ENCODE data around the gene ARHGEF4.
A peak's percentile ranks its signal among the peaks of the same experiment; 100 is the strongest.

Gene ARHGEF4

DNA sequence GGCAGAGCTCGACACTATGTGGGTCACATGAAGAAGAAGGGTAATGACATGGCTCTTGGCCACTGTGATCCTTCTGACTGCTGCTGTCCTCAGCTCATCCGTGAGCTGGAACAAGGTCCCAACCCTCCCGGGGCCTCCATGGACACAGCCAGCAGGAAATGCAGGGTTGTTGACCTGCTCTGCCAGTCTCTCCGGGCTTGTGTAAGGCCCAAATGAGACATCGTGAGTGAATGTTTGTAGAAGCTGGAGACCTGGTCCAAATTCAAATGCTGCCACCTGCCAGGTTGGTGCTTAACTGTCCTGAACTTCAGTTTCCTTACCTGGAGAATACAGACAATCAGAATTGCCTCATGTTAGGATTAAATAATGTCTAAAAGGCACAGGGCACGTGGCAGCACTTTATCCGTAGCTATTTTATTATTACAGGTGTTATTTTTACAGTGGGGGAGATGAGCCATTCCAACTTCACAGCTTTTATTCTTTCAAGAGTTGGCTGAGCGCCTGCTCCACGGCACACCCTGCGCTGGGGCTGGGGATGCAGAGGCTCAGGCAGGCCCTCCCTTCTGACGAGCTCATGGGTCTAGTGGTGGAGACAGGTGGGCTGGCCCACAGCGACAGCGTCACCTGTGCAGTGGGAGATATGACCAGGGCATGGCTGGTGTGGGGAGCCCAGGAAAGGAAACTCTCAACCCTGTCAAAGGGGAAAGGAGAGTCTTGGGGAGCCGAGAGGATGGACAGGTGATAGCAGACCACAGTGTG is 15.1 kb downstream of the ARHGEF4 start:
- no peak for DNase-seq (ENCODE audit: low read depth)

DNA sequence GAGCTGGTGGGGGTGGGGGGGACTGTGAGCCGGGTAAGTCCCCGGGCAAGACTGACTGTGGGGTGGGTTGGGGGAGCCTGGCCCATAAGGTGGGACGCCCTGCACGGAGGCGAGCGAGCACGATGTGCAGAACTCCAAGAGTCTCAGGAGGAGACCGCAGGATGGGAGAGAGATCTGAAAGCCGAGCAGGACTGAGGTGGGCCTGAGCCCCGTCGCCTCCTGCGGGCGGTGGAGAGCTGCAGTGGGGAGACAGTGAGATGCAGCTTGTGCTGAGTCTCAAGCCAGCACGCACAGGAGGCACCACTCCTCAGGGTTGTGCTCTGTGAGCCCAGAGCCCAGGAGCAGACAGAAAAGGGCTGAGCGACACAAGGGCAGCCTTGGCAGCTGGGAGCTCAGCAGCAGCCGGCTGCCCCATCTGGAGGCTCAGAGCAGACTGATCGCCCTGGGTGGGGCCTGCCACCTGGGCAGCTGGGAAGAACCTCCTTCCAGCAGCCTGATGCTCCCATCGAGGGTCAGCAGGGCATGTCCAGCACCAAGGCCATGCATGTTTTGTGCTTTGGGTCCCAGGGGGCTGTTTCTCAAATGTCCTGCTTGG is 15.9 kb downstream of the ARHGEF4 start:
- DNase-seq (ENCODE audit: low read depth): no peak

DNA sequence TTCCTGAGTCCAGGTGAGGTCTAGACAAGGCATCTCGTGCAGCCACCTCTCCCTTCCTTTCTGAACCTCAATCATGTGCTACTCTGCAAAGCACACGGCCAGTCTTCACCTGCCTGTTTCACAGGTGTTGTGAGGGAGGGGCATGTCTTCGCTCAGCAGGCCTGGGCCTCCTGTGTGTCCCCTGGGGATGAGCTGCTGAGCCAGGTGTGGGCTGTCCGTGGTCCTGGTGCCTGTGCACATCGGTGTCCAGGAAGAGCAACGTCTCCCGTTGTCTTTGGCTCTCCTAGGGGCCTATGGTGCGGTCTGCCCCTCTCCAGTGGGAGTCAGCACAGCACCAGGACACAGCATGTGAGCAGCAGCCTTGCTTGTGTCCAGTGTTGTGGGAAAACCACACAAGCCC is 16.7 kb downstream of the ARHGEF4 start:
- DNase-seq (ENCODE audit: low read depth): no peak

GRCh38 chr2:130854301-130854700 is 17.6 kb downstream of the ARHGEF4 start:
- DNase-seq (ENCODE audit: low read depth): no peak

DNA sequence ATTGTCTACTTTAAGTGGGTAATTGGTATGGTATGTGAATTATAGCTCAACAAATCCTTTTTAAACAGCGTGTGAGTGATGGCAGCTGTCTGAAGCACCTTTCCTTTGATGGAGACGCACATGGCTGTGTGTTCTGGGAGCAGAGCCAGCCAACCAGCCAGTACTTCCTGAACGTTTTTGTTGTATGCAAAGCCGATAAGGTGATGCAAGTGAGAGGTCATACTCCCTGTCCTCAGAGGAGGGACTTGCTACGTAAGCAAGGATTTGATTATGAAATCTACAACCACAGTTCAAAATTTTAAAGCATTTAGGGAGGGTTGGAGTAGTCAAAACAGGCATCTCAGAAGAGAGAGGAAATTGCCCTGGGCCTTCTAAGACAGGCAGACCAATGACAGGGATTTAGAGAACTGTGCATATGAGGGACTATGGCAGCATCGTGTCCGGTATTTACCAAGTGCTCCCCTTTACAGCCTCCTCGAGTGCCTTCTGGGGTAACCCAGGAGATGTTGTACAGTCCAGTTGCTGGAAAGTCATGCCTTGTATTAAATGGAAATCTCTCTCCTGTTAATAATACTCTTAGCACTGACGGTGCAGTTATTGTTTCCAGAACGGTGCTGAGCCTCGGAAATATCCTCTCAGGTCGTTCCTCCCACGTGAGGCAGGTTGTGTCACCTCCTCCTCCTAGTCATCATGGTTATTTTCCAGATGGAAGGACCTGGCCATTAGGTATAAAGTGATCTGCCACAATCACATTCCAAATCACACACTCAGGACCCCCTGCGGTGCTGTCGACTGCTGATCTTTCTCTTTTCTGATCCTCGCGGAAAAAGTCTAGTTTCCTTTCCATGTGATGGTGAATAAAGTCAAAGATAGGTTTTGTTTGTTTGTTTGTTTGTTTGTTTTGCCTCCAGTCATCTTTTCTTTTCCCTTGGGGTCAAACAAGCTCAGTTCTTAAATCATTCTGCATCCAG is 28.4 kb downstream of the ARHGEF4 start:
- DNase-seq (ENCODE audit: low read depth): no peak

DNA sequence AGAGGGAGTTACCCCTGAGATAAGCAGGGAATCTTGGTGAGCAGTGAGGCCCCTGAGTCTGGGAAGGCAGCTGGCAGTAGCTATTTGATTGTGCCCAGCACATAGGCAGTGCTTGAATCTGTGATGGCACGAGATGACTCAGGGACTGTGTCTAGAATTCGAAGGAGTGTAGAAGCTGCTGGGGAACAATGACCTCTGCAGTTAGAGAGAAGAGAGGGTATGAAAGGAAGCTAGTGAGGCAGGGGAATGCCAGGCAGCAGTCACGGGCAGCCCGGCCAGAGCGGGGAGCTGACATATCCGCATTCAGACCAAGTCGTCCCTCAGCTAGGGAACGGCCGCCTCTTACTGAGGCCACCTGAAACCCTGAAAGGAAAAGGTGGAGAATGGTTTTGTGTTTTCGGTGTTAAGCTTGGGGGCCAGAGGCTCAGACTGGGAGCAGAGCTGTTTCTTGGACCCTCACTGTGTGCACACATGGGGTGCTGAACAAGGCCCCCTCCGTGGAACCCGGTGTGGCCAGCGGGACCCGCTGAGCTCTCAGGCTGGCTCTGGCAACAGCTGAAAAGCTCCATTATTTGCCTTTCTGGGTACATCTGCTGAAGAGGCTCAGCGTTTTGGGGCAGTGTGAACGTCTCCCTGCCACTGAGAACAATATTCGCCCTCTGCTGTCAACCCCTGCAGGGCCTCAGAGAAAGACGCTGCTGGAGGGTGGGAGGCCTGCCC is 32.9 kb downstream of the ARHGEF4 start:
- DNase-seq (ENCODE audit: low read depth): no peak

DNA sequence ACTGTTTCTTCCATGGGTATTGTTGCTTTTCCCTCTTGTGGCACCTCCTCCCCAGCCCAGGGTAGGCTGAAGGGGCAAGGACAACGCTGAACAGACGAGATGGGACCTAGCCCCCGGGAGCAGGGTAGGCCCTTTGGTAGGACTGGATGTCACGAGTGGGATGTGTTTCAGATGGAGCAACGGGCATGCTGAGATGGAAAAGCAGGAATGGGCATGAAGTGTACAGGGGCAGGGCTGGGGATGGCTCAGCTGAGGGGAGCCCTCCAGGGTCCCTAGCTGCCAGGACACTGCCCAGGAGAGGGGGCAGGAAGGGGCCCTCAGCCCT is 33.4 kb downstream of the ARHGEF4 start:
- DNase-seq (ENCODE audit: low read depth): no peak

DNA sequence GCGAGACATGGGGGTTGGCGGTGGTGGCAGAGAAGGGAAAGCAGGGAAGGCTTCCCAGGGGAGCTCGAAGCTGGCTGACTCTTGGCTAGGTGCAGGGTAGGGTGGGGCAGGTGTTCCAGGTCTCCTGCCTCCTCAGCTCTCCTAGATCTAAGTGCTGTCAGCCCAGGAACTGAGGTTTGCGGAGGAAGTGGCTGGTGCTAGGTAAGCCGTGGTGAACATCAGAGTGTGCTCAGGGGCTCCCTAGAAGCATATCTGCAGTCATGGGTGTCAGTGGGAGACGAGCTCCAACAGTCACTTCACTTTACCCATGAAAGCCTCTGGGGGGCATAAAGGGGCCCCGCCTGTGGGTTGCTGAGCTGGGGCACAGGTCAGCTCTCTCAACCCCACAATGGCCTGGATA is 34.1 kb downstream of the ARHGEF4 start:
- no peak for DNase-seq (ENCODE audit: low read depth)

DNA sequence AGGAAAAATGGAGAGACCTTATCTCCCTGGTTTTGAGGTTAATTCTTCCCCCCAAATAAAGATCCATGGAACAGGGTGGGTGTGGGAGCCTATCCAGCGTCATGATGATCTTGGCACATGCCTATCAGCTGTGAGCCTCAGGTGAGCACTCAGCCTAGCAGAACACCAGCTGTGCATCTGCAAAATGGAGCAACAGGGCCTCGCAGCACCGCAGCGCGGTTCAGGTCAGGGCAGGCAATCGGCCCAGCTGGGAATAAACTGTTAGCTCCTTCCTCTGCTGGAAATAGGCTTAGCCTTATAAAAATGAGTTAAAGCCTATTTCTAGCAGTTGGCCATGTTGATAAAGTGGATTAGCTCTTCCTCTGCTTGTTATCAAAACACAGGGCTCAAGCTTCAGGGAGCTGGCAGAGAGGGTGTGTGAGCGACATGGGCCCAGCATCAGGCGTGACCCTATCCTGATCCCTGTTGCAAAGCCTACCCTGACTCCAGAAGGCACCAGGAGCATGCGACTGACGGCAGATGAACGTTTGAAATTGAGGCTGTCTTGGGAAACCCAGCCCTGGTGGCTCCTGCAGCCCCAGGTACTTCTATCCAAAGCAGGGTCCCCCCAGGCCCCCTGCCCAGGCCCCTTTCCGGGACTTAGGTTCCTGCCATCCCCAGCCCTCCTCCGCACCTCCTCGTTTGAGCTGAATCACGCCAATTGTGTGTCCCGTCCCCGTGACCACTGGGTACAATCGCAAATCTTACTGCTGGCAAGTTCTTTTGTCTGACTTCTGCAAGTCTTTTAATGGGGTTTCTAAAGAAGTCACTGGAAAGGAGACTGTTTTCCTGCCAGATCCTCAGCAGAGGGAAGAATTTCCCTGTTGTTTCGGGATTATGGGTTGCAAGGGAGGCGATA is 35.4 kb downstream of the ARHGEF4 start:
- DNase-seq (ENCODE audit: low read depth): no peak

DNA sequence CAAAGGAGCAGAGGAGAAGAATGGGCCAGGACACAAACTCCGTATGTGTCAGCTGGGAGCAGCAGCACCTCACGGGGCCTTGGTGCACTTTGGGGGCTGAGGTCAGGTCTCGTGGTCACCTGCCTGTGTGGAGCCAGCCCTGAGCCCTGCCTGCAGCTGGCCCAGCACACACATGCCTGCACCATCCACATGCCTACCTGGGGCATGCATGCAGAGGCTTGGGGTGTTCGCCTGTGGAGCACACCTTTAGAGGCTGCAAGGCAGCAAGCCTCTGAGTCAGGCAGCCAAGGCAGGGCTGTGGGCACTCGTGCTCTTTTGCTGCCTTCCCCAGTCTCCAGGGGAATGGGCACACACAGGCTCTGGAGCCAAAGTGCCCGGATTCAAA is 36.0 kb downstream of the ARHGEF4 start:
- DNase-seq (ENCODE audit: low read depth): no peak

GRCh38 chr2:130873700-130874346 is 37.1 kb downstream of the ARHGEF4 start:
- peak; percentile 59 for DNase-seq (ENCODE audit: low read depth)

GRCh38 chr2:130874512-130874911 is 37.8 kb downstream of the ARHGEF4 start:
- no peak for DNase-seq (ENCODE audit: low read depth)

DNA sequence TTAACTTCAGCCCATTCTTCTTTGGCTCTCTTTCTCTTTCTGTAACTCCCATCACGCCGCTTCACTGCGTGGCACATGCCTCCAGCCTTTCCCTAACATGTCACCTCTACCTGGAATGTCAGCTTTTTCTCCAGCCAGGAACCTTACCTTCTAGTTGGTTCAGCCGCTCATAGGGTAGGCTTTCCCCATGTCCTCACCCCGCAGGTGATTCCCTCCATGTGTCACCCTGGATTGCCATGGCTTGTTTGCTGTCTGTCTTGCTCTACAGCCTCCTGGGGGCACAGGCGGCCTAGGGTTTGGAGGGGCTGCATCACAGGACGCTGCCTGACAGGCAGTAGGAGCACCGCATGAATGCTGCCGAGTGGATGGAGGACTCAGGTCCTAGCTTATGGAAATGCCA is 39.2 kb downstream of the ARHGEF4 start:
- DNase-seq (ENCODE audit: low read depth): no peak

DNA sequence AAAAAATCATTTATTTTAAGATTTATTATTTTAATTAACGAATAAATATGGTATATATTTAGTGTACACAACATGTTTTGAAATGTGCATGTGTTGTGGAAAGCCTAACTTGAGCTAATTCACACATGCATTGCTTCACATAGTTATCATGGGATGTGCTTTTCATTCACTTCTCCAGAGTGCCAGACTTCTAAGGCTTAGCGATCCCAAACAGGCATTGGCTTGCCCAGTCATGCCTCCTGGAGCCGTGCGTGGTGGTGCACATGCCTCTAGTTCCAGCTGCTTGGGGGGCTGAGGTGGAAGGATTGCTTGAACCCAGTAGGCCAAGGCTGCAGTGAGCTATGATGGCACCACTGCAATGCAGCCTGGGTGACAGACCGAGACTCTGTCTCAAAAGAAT is 40.5 kb downstream of the ARHGEF4 start:
- DNase-seq (ENCODE audit: low read depth): no peak

DNA sequence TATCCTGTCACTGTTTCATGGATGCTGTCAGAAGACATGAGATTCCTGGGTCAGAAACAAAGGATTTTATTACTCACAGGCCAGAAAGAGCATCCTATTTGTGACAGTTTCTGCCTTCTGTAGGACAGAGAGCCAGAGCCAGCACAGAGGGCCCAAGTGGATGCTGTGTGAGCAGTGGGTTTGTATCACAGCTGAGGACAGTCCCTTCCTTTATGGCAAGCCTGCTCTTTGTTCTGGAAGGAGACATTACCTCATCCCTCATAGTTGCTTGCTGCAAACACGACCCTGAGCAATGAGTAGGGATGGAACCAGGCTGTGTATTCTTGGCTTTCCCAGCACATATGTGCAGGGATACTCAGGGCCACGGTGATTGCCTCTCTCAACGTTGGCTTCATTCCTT is 41.6 kb downstream of the ARHGEF4 start:
- no peak for DNase-seq (ENCODE audit: low read depth)

DNA sequence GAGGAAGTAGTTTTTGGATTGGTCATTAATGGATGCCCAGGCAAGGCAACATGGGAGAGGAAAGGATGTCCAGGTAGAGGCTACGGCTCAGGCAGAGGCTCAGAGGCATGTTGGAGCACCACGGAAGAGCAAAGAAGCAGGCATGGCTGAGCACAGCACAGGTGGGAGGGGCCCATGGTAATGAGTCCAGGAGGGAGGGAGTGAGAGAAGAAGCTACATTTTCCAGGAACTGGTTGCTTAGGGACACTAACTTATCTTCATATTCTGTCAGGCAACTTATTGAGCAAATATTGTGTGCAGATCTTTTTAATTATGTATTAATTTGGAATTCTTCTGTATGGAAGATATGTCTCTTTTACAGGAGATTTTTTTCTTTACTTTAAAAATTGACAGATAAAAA is 42.2 kb downstream of the ARHGEF4 start:
- DNase-seq (ENCODE audit: low read depth): no peak

DNA sequence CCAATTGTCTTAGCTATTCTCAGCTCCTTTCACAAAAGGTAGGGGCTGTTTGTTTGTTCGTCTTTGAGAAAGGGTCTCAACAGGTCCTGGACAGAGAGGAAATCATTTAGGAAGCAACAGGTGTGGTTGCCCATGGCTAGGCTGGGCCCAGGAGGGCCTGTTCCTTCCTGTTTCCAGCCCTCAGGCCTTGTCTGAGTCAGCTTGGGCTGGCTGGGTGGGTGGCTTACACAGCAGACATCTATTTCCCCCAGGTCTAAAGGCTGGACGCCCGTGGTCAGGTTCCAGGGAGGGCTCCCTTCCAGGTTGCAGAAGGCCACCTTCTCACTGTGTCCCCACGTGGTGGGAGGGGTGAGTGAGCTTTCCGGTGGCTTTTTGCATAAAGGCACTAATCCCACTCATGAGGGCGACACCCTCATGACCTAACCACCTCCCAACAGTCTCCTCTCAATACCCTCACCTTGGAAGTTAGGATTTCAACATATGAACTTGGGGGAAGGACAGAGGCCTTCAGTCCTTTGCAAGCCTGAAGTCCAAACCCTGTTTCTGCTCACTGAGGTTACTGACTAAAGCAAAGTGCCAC is 45.5 kb downstream of the ARHGEF4 start:
- DNase-seq (ENCODE audit: low read depth): no peak

DNA sequence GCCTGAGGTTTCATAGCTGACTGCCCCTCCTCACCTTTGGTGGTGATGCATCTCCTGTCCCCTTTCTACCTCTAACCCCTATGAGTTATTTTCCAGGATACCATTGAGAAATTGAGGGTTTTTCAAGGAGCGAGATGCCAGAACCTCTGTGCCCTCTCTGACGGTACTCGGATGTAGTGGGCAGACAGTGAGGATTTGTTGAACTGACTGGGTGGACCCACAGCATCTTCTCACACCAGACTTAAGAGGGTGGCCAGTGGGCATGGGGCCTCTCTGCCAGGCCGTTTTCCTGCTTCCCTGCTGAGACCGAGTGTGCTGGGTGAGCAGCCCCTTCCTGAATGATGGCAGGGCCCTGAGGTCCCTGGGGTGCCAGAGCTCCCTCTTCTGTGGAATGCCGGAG is 46.3 kb downstream of the ARHGEF4 start:
- DNase-seq (ENCODE audit: low read depth): no peak

DNA sequence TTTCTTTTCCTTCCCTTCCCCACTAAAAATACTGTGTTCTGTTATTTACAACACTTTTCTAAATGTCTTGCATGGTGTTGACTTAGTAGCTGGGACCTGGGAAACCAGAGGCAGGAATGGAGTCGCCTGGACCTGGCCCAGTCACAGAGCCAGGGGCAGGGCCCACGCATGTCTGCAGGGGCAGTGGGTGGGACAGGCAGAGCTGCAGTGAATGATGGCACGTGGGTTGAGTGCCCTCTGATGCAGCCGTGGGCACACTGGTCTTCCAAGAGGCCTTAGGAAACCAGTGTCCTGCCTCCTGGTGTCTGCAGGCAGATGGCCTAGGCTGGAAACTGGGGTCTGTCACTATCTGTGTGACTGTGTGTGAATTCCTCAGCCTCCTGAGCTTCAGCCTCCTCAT is 46.8 kb downstream of the ARHGEF4 start:
- DNase-seq (ENCODE audit: low read depth): no peak

- no peak for DNase-seq (ENCODE audit: low read depth)
Observed at GRCh38 chr2:130884013-130884412, 47.3 kb downstream of the ARHGEF4 start.

Data from activated T-cell treated with anti-CD3 and anti-CD28 coated beads for 1 hour (primary cell).